Endothelial cell of umbilical vein (primary cell): ENCODE measurements around the gene PLXDC1. TPM values are rescaled to one million over a fixed set of nuclear protein-coding genes. Genes with fewer than 3 reads are reported as not detected.

ENCODE experiments used
- BruUV-seq: library from RNA; stranded (reverse); fragments of 400-500 nt; replicated peaks from 2 replicates; lab custom pipeline; 2021; lab: Mats Ljungman, UMichigan
- CTCF ChIA-PET: fragments of 300-600, 350-600 bp; sonication (Branson Sonifier 250); formaldehyde crosslinking; loops from one replicate; lab custom pipeline; 2021; ENCODE audit warnings: antibody characterized with exemption, inconsistent platforms; lab: Charles Lee
- POLR2A ChIA-PET: fragments of 300-600, 350-600 bp; sonication (Branson Sonifier 250); formaldehyde crosslinking; loops from one replicate; lab custom pipeline; 2021; ENCODE audit warnings: antibody characterized with exemption, inconsistent platforms; lab: Charles Lee
- DNase-seq: peaks from one replicate; pipeline ENCODE4 v3.0.0-alpha.2; 2011; ENCODE audit warnings: low read depth, low spot score
- FAIRE-seq: peaks from 2 replicates; lab custom pipeline; 2011; peaks lifted over from hg19 to GRCh38; lab: Jason Lieb, UNC
- H2AFZ ChIP-seq: 2 replicates; pipeline ENCODE4 v1.6.0; 2012; ENCODE audit warnings: low read depth, low read length, control low read depth, inconsistent platforms
- H3K27ac ChIP-seq: 2 replicates; pipeline ENCODE4 v1.5.1; 2011; ENCODE audit warnings: low read depth, mild to moderate bottlenecking, control low read depth, low read length, moderate library complexity; ENCODE audit not compliant: insufficient read depth
- H3K27me3 ChIP-seq, 2 experiments: 2 replicates each; pipeline versions ENCODE4 v1.6.0 to v1.6.1; 2011; ENCODE audit warnings: low read length in 2 of 2, mixed read lengths in 1 of 2; ENCODE audit not compliant: control insufficient read depth in 2 of 2, insufficient read depth in 2 of 2
- H3K36me3 ChIP-seq, 2 experiments: 2 replicates in 1 of 2; 3 replicates in 1 of 2; pipeline ENCODE4 v1.5.1; 2011; ENCODE audit warnings: low read length in 2 of 2, mild to moderate bottlenecking in 1 of 2, moderate library complexity in 1 of 2; ENCODE audit not compliant: control insufficient read depth in 2 of 2, insufficient read depth in 2 of 2; ENCODE audit errors: extremely low read depth in 1 of 2
- H3K4me1 ChIP-seq: 3 replicates; pipeline ENCODE4 v1.5.1; 2011; ENCODE audit warnings: mild to moderate bottlenecking, low read length; ENCODE audit not compliant: control insufficient read depth, insufficient read depth; ENCODE audit errors: extremely low read depth
- H3K4me2 ChIP-seq: 2 replicates; pipeline ENCODE4 v1.6.1; 2011; ENCODE audit warnings: low read length, control low read depth, mixed read lengths; ENCODE audit not compliant: insufficient read depth
- H3K4me3 ChIP-seq, 3 experiments: fragments of 200-600 bp in 1 of 3; sonication (generic), shearing (Covaris generic) in 1 of 3; replicated peaks in 1 of 3; 2 replicates each; pipeline ENCODE4 v1.5.1; 2011 to 2016; ENCODE audit warnings: control low read depth in 3 of 3, low read length in 3 of 3, mild to moderate bottlenecking in 2 of 3, inconsistent platforms in 1 of 3, low read depth in 1 of 3, moderate library complexity in 1 of 3; ENCODE audit not compliant: insufficient read depth in 1 of 3
- H3K79me2 ChIP-seq: 2 replicates; pipeline ENCODE4 v1.6.0; 2012; ENCODE audit warnings: low read length, inconsistent platforms; ENCODE audit not compliant: control insufficient read depth, insufficient read depth
- H3K9ac ChIP-seq: replicated peaks from 2 replicates; pipeline ENCODE3; 2011; ENCODE audit warnings: low read length, control low read depth; ENCODE audit not compliant: insufficient read depth; ENCODE audit errors: extremely low read depth
- H3K9me1 ChIP-seq: replicated peaks from 3 replicates; pipeline ENCODE4 v1.6.0; 2011; ENCODE audit warnings: mild to moderate bottlenecking, low read length; ENCODE audit not compliant: control insufficient read depth, insufficient read depth; ENCODE audit errors: extremely low read depth
- H3K9me3 ChIP-seq: replicated peaks from 2 replicates; pipeline ENCODE4 v1.5.1; 2012; ENCODE audit warnings: low read length, inconsistent platforms; ENCODE audit not compliant: control insufficient read depth, insufficient read depth
- H4K20me1 ChIP-seq: replicated peaks from 2 replicates; pipeline ENCODE3; 2011; ENCODE audit warnings: mild to moderate bottlenecking, low read length; ENCODE audit not compliant: control insufficient read depth, insufficient read depth; ENCODE audit errors: extremely low read depth
- EZH2 ChIP-seq: IDR thresholded peaks from 2 replicates; pipeline ENCODE4 v1.6.1; 2012; ENCODE audit warnings: borderline replicate concordance, low read depth, mild to moderate bottlenecking, moderate library complexity, low read length, inconsistent platforms; ENCODE audit not compliant: severe bottlenecking
- FOS ChIP-seq: IDR thresholded peaks from 2 replicates; pipeline ENCODE4 v1.6.1; 2011; ENCODE audit warnings: mild to moderate bottlenecking, low read length, moderate library complexity, borderline replicate concordance; ENCODE audit not compliant: insufficient read depth
- GATA2 ChIP-seq: IDR thresholded peaks from 2 replicates; pipeline ENCODE4 v1.7.0; 2011; ENCODE audit warnings: low read depth, mild to moderate bottlenecking, moderate library complexity, mixed read lengths, low read length; ENCODE audit not compliant: insufficient read length, insufficient read depth
- JUN ChIP-seq: IDR thresholded peaks from 2 replicates; pipeline ENCODE4 v1.6.1; 2011; ENCODE audit warnings: borderline replicate concordance, low read depth; ENCODE audit not compliant: insufficient read length, insufficient read depth
- MYC ChIP-seq: IDR thresholded peaks from one replicate; pipeline ENCODE4 v1.6.1; 2011; ENCODE audit warnings: mild to moderate bottlenecking, low read depth, low read length
- POLR2A ChIP-seq: IDR thresholded peaks from 2 replicates; pipeline ENCODE4 v1.6.1; 2012; ENCODE audit warnings: low read depth, mild to moderate bottlenecking, control low read depth, low read length
- POLR2AphosphoS5 ChIP-seq: IDR thresholded peaks from 2 replicates; pipeline ENCODE4 v1.6.1; 2012; ENCODE audit warnings: low read depth, mild to moderate bottlenecking, control low read depth, low read length, moderate library complexity; ENCODE audit not compliant: insufficient read depth
- dilution Hi-C: fragments of 300-500 bp; cut with MboI; formaldehyde crosslinking; loops from one replicate; pipeline ENCODE4 v1.15.0; 2019; ENCODE audit warnings: low sequenced_read_pairs; ENCODE audit not compliant: extremely low pct_ligation_motif_present
- intact Hi-C: fragments of 100-400 bp; cut with micrococcal nuclease; formaldehyde crosslinking; loops from one replicate; pipeline ENCODE4 v1.10.0; 2022
- polyA plus RNA-seq, 4 experiments: library from polyadenylated mRNA; depleted of rRNA in 3 of 4; stranded (reverse) in 3 of 4; unstranded in 1 of 4; fragments of >200 nt; gene quantifications; 2 replicates each; pipeline versions ENCODE4 v1.2.1 to v1.2.3, GENCODE V29; 2011 to 2012; ENCODE audit warnings: missing spikeins in 1 of 4
- total RNA-seq: library from RNA; stranded (reverse); gene quantifications from 2 replicates; pipeline ENCODE4 v1.2.3, GENCODE V29; 2021
- TF ChIP-seq, protein P1 (sequence below): IDR thresholded peaks from 2 replicates; pipeline ENCODE4 v1.6.1; 2011; ENCODE audit not compliant: insufficient read depth, insufficient read length
- TF ChIP-seq, protein P2 (sequence below), 2 donors: IDR thresholded peaks; 1 replicate in 1 of 2; 2 replicates in 1 of 2; pipeline ENCODE4 v1.5.1; 2011; ENCODE audit warnings: low read length in 2 of 2, mild to moderate bottlenecking in 2 of 2, moderate library complexity in 2 of 2, control low read depth in 1 of 2, inconsistent platforms in 1 of 2, low read depth in 1 of 2; ENCODE audit not compliant: insufficient read depth in 1 of 2; ENCODE audit errors: extremely low read depth in 1 of 2

The PLXDC1 gene
- total and polyA plus RNA-seq, 2 donors (not counting 3 experiments of a cell fraction or from before 2014, with no cell fraction given) = 0.03 TPM; not detected in 1

DNA sequence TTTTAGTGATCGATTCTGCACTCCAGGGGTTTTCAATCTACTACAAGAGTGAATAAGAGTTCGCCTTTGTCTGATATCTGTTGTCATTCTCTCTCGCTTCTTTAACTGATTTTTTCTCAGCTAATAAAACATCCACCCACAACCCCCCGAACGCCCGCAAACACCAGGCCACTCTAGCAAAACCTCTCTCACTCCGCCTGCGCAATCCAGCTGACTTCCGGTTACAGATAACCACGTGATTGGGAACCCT lies 48.3 kb upstream of the PLXDC1 start:
- Histone ChIP-seq H3K9ac (peak overlapping the region; percentile 100), H3K4me1 (peaks cover 23% of the 10 kb centered on the region), H3K27ac (peak overlapping the region; percentile 99), H3K36me3 (peaks cover 18 to 27% of the 10 kb centered on the region in 2 experiments), H3K4me3 (peak overlapping the region; percentile 81 to 99 (median 96)), H3K27me3 (no peaks in the 10 kb centered on the region), H3K9me3 (no peaks in the 10 kb centered on the region), H3K9me1 (no peaks in the 10 kb centered on the region), H2AFZ (peak overlapping the region; percentile 85), H3K4me2 (peak overlapping the region; percentile 94), H3K79me2 (peaks cover 41% of the 10 kb centered on the region), H4K20me1 (no peaks in the 10 kb centered on the region)
- DNase-seq = peak; percentile 92
- peak; percentile 100 for FAIRE-seq
- ChIA-PET POLR2A (interaction anchor here (0.7 to 1.3 kb wide), 12 partner anchors 9 to 331 kb away, joined by 3 to 7 read pairs (median 3); partner anchors contain the start of gene CDK12), CTCF (interaction anchor here (0.7 to 1.4 kb wide), 9 partner anchors 18 to 217 kb away, joined by 3 to 10 read pairs (median 5); no protein-coding TSS in a partner anchor)
- BruUV-seq = no TSS peak
- TF ChIP-seq POLR2A = peak; percentile 46
- no peak for TF ChIP-seq EZH2
- peak; percentile 2 for TF ChIP-seq POLR2AphosphoS5
- no peak for TF ChIP-seq GATA2
- TF ChIP-seq JUN = no peak
- TF ChIP-seq, protein P1, sequence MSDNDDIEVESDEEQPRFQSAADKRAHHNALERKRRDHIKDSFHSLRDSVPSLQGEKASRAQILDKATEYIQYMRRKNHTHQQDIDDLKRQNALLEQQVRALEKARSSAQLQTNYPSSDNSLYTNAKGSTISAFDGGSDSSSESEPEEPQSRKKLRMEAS = peak; percentile 93
- TF ChIP-seq MYC = no peak
- TF ChIP-seq FOS = no peak
- TF ChIP-seq, protein P2, sequence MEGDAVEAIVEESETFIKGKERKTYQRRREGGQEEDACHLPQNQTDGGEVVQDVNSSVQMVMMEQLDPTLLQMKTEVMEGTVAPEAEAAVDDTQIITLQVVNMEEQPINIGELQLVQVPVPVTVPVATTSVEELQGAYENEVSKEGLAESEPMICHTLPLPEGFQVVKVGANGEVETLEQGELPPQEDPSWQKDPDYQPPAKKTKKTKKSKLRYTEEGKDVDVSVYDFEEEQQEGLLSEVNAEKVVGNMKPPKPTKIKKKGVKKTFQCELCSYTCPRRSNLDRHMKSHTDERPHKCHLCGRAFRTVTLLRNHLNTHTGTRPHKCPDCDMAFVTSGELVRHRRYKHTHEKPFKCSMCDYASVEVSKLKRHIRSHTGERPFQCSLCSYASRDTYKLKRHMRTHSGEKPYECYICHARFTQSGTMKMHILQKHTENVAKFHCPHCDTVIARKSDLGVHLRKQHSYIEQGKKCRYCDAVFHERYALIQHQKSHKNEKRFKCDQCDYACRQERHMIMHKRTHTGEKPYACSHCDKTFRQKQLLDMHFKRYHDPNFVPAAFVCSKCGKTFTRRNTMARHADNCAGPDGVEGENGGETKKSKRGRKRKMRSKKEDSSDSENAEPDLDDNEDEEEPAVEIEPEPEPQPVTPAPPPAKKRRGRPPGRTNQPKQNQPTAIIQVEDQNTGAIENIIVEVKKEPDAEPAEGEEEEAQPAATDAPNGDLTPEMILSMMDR (IDR thresholded peaks at IDR 0.05; ENCODE audit: extremely low read depth in 1 of 2, insufficient read depth in 1 of 2, low read depth in 1 of 2, low read length in 2 of 2) = no peak
- intact Hi-C loops (loop anchor here (1.0 to 2.0 kb wide), 2 partner anchors 25 to 45 kb away; partner anchors contain the start of gene STAC2), dilution Hi-C loops (no loop called here)
